ENCODE data around the gene PRUNE2.

PRUNE2 gene

GRCh38 chr9:76713381-76713780 is 192.5 kb downstream of the PRUNE2 start:
- no peak overlapping the region for H3K4me3 ChIP-seq (replicated peaks; ENCODE audit: insufficient read depth, low read length)
- no peaks in the 10 kb centered on the region for H3K27me3 ChIP-seq (ENCODE audit: insufficient read depth, poor library complexity, severe bottlenecking)
- H3K27ac ChIP-seq (replicated peaks) = no peak overlapping the region
- TF ChIP-seq REST (IDR thresholded peaks at IDR 0.05; ENCODE audit: insufficient replicate concordance, low read depth) (no peak), CTCF (IDR thresholded peaks at IDR 0.05; ENCODE audit: insufficient read depth, low read length) (no peak), SPI1 (IDR thresholded peaks at IDR 0.05; ENCODE audit: borderline replicate concordance, low read depth) (no peak), POLR2AphosphoS5 (IDR thresholded peaks at IDR 0.05; ENCODE audit: low read depth) (no peak), GABPA (IDR thresholded peaks at IDR 0.05; ENCODE audit: low read depth) (no peak)
- DNase-seq (ENCODE audit: low read depth in 1 of 2, low spot score in 1 of 2) = no peak

GRCh38 chr9:76709020-76709419 is 196.9 kb downstream of the PRUNE2 start:
- H3K27ac ChIP-seq (replicated peaks) = no peak overlapping the region
- TF ChIP-seq POLR2AphosphoS5 (IDR thresholded peaks at IDR 0.05; ENCODE audit: low read depth) = no peak
- no peak for DNase-seq (ENCODE audit: low read depth in 1 of 2, low spot score in 1 of 2)
- peaks cover 3% of the 10 kb centered on the region for H3K27me3 ChIP-seq (ENCODE audit: insufficient read depth, poor library complexity, severe bottlenecking)
- H3K4me3 ChIP-seq (replicated peaks; ENCODE audit: insufficient read depth, low read length) = no peak overlapping the region

- H3K27me3 ChIP-seq (ENCODE audit: insufficient read depth, poor library complexity, severe bottlenecking) = peaks cover 3% of the 10 kb centered on the region
Measured at GRCh38 chr9:76707510-76707909, 198.4 kb downstream of the PRUNE2 start.

More at GRCh38 chr9:76707510-76707909, 198.4 kb downstream of the PRUNE2 start:
- no peak for DNase-seq (ENCODE audit: low read depth in 1 of 2, low spot score in 1 of 2)
- Histone ChIP-seq H3K27ac (replicated peaks) (no peak overlapping the region), H3K4me3 (replicated peaks; ENCODE audit: insufficient read depth, low read length) (no peak overlapping the region)
- TF ChIP-seq POLR2AphosphoS5 (IDR thresholded peaks at IDR 0.05; ENCODE audit: low read depth) (no peak), SPI1 (IDR thresholded peaks at IDR 0.05; ENCODE audit: borderline replicate concordance, low read depth) (no peak), REST (IDR thresholded peaks at IDR 0.05; ENCODE audit: insufficient replicate concordance, low read depth) (no peak), GABPA (IDR thresholded peaks at IDR 0.05; ENCODE audit: low read depth) (no peak), CTCF (IDR thresholded peaks at IDR 0.05; ENCODE audit: insufficient read depth, low read length) (no peak)

Data from HL-60 (cell line).